HepG2 (cell line): ENCODE data around the gene NT5C. TPM values are rescaled to one million over a fixed set of nuclear protein-coding genes. Genes with fewer than 3 reads are reported as not detected.
A peak's percentile ranks its signal among the peaks of the same experiment; 100 is the strongest.

Experiments
- AKNA ChIP-seq: sonication (generic); formaldehyde crosslinking; IDR thresholded peaks from 2 replicates; pipeline ENCODE4 v1.4.0; 2020; ENCODE audit warnings: missing genetic modification reagents, borderline replicate concordance
- DRAP1 ChIP-seq: IDR thresholded peaks from 2 replicates; pipeline ENCODE4 v1.6.1; 2016; ENCODE audit warnings: missing genetic modification reagents, missing compliant biosample characterization
- KDM3A ChIP-seq: IDR thresholded peaks from 2 replicates; pipeline ENCODE4 v1.6.1; 2018; ENCODE audit warnings: low read depth, missing compliant biosample characterization
- KIAA2018 ChIP-seq: sonication (generic); formaldehyde crosslinking; IDR thresholded peaks from 2 replicates; pipeline ENCODE4 v1.5.0; 2020; ENCODE audit warnings: mild to moderate bottlenecking, missing genetic modification reagents, borderline replicate concordance
- MEF2D ChIP-seq: sonication (generic); formaldehyde crosslinking; IDR thresholded peaks from 2 replicates; pipeline ENCODE4 v1.5.1; 2020; ENCODE audit warnings: mild to moderate bottlenecking, missing genetic modification reagents
- POGZ ChIP-seq: sonication (generic); formaldehyde crosslinking; IDR thresholded peaks from 2 replicates; pipeline ENCODE4 v1.4.0; 2020; ENCODE audit warnings: mild to moderate bottlenecking, missing genetic modification reagents
- REXO4 ChIP-seq: sonication (generic); formaldehyde crosslinking; IDR thresholded peaks from 2 replicates; pipeline ENCODE4 v1.8.0; 2022; ENCODE audit warnings: missing genetic modification reagents, mild to moderate bottlenecking, borderline replicate concordance
- SP1 ChIP-seq, 2 experiments: fragments of 450-650 bp in 1 of 2; sonication (generic) in 1 of 2; formaldehyde crosslinking in 1 of 2; IDR thresholded peaks; 2 replicates each; pipeline versions ENCODE4 v1.4.0 to v1.6.1; 2016 to 2020; ENCODE audit warnings: missing genetic modification reagents in 1 of 2
- ZNF24 ChIP-seq: fragments of 450-650 bp; IDR thresholded peaks from 2 replicates; pipeline ENCODE4 v1.6.1; 2017; ENCODE audit warnings: antibody characterized with exemption, mild to moderate bottlenecking
- polyA plus RNA-seq, 8 experiments: library from polyadenylated mRNA; depleted of rRNA in 3 of 8; stranded (reverse) in 7 of 8; unstranded in 1 of 8; fragments of >200 nt; fragmentation: Illumina TruSeq in 4 of 8; extraction: Trizol in 4 of 8; gene quantifications; 2 replicates each; pipeline versions ENCODE4 v1.2.1 to v1.2.3, GENCODE V29; 2011 to 2016; ENCODE audit warnings: low read depth in 4 of 8, missing spikeins in 1 of 8, mixed read lengths in 1 of 8; ENCODE audit not compliant: insufficient read depth in 1 of 8
- total RNA-seq, 5 experiments: library from RNA; depleted of rRNA; stranded (reverse); fragments of >200 nt; fragmentation: Illumina TruSeq; extraction: Trizol; gene quantifications; 2 replicates each; pipeline ENCODE4 v1.2.3, GENCODE V29; 2016; ENCODE audit warnings: low read depth in 1 of 5
- TF ChIP-seq, protein P1 (sequence below): sonication (generic); formaldehyde crosslinking; IDR thresholded peaks from 2 replicates; pipeline ENCODE4 v1.9.0; 2022; ENCODE audit warnings: missing genetic modification reagents, mild to moderate bottlenecking, borderline replicate concordance
- TF ChIP-seq, protein P2 (sequence below): sonication (generic); formaldehyde crosslinking; IDR thresholded peaks from 2 replicates; pipeline ENCODE4 v1.8.0; 2023; ENCODE audit warnings: mild to moderate bottlenecking, missing genetic modification reagents

Gene NT5C
- total and polyA plus RNA-seq, 2 of the 13 experiments (the other 11 are each of a cell fraction or from before 2014, with no cell fraction given) = 42.8 to 48.6 TPM

GRCh38 chr17:75087182-75087557, 44.4 kb downstream of the NT5C start (continued):
- TF ChIP-seq, protein P1, sequence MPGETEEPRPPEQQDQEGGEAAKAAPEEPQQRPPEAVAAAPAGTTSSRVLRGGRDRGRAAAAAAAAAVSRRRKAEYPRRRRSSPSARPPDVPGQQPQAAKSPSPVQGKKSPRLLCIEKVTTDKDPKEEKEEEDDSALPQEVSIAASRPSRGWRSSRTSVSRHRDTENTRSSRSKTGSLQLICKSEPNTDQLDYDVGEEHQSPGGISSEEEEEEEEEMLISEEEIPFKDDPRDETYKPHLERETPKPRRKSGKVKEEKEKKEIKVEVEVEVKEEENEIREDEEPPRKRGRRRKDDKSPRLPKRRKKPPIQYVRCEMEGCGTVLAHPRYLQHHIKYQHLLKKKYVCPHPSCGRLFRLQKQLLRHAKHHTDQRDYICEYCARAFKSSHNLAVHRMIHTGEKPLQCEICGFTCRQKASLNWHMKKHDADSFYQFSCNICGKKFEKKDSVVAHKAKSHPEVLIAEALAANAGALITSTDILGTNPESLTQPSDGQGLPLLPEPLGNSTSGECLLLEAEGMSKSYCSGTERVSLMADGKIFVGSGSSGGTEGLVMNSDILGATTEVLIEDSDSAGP (CRISPR knock-in tag) = 0 out of 2 replicates have a peak, but pooled peaks have one; percentile 12
- 0 out of 2 replicates have a peak, but pooled peaks have one; percentile 17 for TF ChIP-seq KDM3A (CRISPR knock-in tag)
- no peak; the same call in 1 of the 2 replicates for TF ChIP-seq MEF2D (CRISPR knock-in tag)
- TF ChIP-seq KIAA2018 (CRISPR knock-in tag) = no peak
- TF ChIP-seq DRAP1 (CRISPR knock-in tag) = no peak
- TF ChIP-seq SP1 (IDR thresholded peaks at IDR 0.05) = no peak
- no peak for TF ChIP-seq SP1 (CRISPR knock-in tag; IDR thresholded peaks at IDR 0.05)
- no peak for TF ChIP-seq ZNF24
- no peak for TF ChIP-seq REXO4 (CRISPR knock-in tag)
- TF ChIP-seq, protein P2, sequence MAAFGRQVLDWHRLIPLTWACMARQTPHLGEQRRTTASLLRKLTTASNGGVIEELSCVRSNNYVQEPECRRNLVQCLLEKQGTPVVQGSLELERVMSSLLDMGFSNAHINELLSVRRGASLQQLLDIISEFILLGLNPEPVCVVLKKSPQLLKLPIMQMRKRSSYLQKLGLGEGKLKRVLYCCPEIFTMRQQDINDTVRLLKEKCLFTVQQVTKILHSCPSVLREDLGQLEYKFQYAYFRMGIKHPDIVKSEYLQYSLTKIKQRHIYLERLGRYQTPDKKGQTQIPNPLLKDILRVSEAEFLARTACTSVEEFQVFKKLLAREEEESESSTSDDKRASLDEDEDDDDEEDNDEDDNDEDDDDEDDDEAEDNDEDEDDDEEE = peak; percentile 26; the same call in 1 of the 2 replicates
- no peak for TF ChIP-seq POGZ
- TF ChIP-seq AKNA (CRISPR knock-in tag) = 0 out of 2 replicates have a peak, but pooled peaks have one; percentile 40
